A673 (cell line): ENCODE data around the gene PRSS23. TPM values are rescaled to one million over a fixed set of nuclear protein-coding genes. Genes with fewer than 3 reads are reported as not detected.
A peak's percentile ranks its signal among the peaks of the same experiment; 100 is the strongest.

Experiments
- BruUV-seq: library from RNA; stranded (reverse); fragments of 400-500 nt; replicated peaks from 2 replicates; lab custom pipeline; 2021; lab: Mats Ljungman, UMichigan
- CTCF ChIA-PET: fragments of 300-600 bp; sonication (Branson Sonifier 250); formaldehyde crosslinking; loops from one replicate; lab custom pipeline; 2022; ENCODE audit warnings: antibody characterized with exemption; lab: Charles Lee
- POLR2A ChIA-PET: fragments of 300-600 bp; sonication (Branson Sonifier 250); formaldehyde crosslinking; loops from one replicate; lab custom pipeline; 2022; ENCODE audit warnings: antibody characterized with exemption; ENCODE audit not compliant: low non-redundant PET; lab: Charles Lee
- DNase-seq: peaks from one replicate; pipeline ENCODE4 v3.0.0-alpha.2; 2015; ENCODE audit warnings: low spot score
- H3K27ac ChIP-seq: fragments of 200-600 bp; sonication (generic); 2 replicates; pipeline ENCODE4 v1.5.1; 2016; ENCODE audit warnings: mixed run types, low read depth, mild to moderate bottlenecking, mixed read lengths, antibody characterized with exemption, low read length; ENCODE audit not compliant: poor library complexity, severe bottlenecking
- H3K27me3 ChIP-seq: fragments of 200-600 bp; sonication (generic); replicated peaks from 2 replicates; pipeline ENCODE4 v1.6.1; 2017; ENCODE audit warnings: mixed run types, low read depth, mild to moderate bottlenecking, mixed read lengths, antibody characterized with exemption, low read length; ENCODE audit not compliant: insufficient read depth, poor library complexity
- H3K36me3 ChIP-seq: fragments of 200-600 bp; sonication (generic); 2 replicates; pipeline ENCODE4 v1.6.1; 2016; ENCODE audit warnings: mixed run types, mild to moderate bottlenecking, mixed read lengths, antibody characterized with exemption, low read length; ENCODE audit not compliant: insufficient read depth, poor library complexity, severe bottlenecking
- H3K4me1 ChIP-seq: fragments of 200-600 bp; sonication (generic); 2 replicates; pipeline ENCODE4 v1.6.1; 2017; ENCODE audit warnings: mixed run types, mild to moderate bottlenecking, mixed read lengths, antibody characterized with exemption, low read length; ENCODE audit not compliant: insufficient read depth, poor library complexity, severe bottlenecking
- H3K4me3 ChIP-seq: fragments of 200-600 bp; sonication (generic); 2 replicates; pipeline ENCODE4 v1.5.1; 2016; ENCODE audit warnings: low read depth, mixed run types, mild to moderate bottlenecking, mixed read lengths, low read length; ENCODE audit not compliant: poor library complexity, severe bottlenecking
- H3K9me3 ChIP-seq: fragments of 200-600 bp; sonication (generic); 2 replicates; pipeline ENCODE4 v1.6.1; 2016; ENCODE audit warnings: mixed run types, low read depth, mild to moderate bottlenecking, mixed read lengths, antibody characterized with exemption, low read length; ENCODE audit not compliant: poor library complexity, severe bottlenecking
- EZH2 ChIP-seq: fragments of 200-600 bp; sonication (generic); IDR thresholded peaks from 2 replicates; pipeline ENCODE4 v1.6.1; 2017; ENCODE audit warnings: borderline replicate concordance, low read depth, mild to moderate bottlenecking, mixed read lengths, antibody characterized with exemption, low read length; ENCODE audit not compliant: poor library complexity, severe bottlenecking
- intact Hi-C: fragments of 100-400 bp; cut with micrococcal nuclease; formaldehyde crosslinking; loops from one replicate; pipeline ENCODE4 v1.10.0; 2022; ENCODE audit not compliant: unreplicated experiment
- total RNA-seq: library from RNA; stranded (reverse); gene quantifications from 2 replicates; pipeline ENCODE4 v1.2.3, GENCODE V29; 2021
- TF ChIP-seq, protein P1 (sequence below): fragments of 300-800, 200-600 bp; sonication (generic); conservative IDR thresholded peaks from 2 replicates; pipeline ENCODE4 v1.5.1; 2017; ENCODE audit warnings: low read depth, mild to moderate bottlenecking, antibody characterized with exemption, low read length, moderate library complexity, mixed read lengths

The PRSS23 gene
- total RNA-seq, 1 experiment from 2014 or later = 12.1 TPM

- BruUV-seq = no TSS peak
- H3K9me3 ChIP-seq = no peaks in the 10 kb centered on the region
- no peak for DNase-seq
- H3K36me3 ChIP-seq = no peaks in the 10 kb centered on the region
- H3K4me1 ChIP-seq = peaks cover 11% of the 10 kb centered on the region
- no peak overlapping the region for H3K4me3 ChIP-seq
- ChIA-PET CTCF (no interaction called here), POLR2A (interaction anchor here (0.7 kb wide), 1 partner anchor 112 kb away, joined by 3 read pairs; the partner anchor contains the start of gene ME3)
- peak overlapping the region; percentile 11 for H3K27ac ChIP-seq
- H3K27me3 ChIP-seq = no peaks in the 10 kb centered on the region
- intact Hi-C loops = no loop called here
- TF ChIP-seq EZH2 = no peak
- TF ChIP-seq, protein P1, sequence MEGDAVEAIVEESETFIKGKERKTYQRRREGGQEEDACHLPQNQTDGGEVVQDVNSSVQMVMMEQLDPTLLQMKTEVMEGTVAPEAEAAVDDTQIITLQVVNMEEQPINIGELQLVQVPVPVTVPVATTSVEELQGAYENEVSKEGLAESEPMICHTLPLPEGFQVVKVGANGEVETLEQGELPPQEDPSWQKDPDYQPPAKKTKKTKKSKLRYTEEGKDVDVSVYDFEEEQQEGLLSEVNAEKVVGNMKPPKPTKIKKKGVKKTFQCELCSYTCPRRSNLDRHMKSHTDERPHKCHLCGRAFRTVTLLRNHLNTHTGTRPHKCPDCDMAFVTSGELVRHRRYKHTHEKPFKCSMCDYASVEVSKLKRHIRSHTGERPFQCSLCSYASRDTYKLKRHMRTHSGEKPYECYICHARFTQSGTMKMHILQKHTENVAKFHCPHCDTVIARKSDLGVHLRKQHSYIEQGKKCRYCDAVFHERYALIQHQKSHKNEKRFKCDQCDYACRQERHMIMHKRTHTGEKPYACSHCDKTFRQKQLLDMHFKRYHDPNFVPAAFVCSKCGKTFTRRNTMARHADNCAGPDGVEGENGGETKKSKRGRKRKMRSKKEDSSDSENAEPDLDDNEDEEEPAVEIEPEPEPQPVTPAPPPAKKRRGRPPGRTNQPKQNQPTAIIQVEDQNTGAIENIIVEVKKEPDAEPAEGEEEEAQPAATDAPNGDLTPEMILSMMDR = no peak
Measured at GRCh38 chr11:86784241-86784681, 16.1 kb upstream of the PRSS23 start.

DNA sequence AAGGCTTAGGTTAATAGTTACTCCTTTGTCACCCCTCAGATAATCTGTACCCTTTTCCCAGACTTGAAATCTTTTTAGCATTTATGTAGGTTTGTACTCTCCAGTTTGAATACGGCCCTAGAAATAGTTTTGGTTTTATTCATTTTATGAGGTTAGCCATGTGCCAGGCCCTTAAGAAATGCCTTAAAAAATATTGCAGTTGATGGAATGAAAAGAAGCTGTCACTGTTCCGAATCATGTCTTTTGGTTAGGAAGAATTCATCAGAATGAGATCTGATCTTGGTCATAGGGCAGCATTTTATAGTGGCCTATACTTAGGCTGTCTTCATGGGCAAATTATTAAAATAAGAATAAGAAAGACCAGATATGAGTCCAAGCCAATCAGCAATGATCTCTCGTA lies 14.8 kb upstream of the PRSS23 start:
- BruUV-seq = no TSS peak
- Histone ChIP-seq H3K9me3 (no peaks in the 10 kb centered on the region), H3K27ac (no peak overlapping the region)

DNA sequence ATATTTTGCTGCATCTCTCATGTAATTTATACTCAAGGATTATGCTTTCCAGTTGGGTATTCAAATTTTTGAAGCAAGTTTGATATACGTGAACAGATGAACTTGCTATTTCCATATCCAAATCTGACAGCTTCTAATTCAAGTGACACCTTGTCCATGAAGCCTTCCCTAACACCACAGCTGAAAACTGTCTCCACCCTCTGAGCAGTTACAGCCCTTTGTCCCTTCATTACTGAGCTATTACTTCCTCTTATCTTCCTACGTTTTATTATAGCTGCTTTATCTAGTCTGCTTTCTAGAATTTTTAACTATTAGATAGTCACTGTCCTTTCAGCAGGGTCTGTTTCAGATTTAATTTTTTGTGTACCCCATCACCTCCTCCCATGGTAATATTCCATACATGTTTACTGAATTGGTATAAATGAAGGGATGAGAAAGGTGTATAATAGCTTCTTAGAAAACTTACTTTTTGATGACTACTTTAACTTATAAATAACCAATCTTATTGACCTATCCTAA lies 13.3 kb upstream of the PRSS23 start:
- BruUV-seq = no TSS peak
- ChIA-PET CTCF (no interaction called here), POLR2A (no interaction called here)
- Histone ChIP-seq H3K36me3 (no peaks in the 10 kb centered on the region), H3K9me3 (no peaks in the 10 kb centered on the region), H3K4me1 (peaks cover 17% of the 10 kb centered on the region), H3K27ac (no peak overlapping the region), H3K27me3 (no peaks in the 10 kb centered on the region), H3K4me3 (no peak overlapping the region)
- no peak for DNase-seq
- TF ChIP-seq, protein P1 = no peak
- TF ChIP-seq EZH2 = no peak
- intact Hi-C loops = no loop called here

More for the DNA sequence above, 14.8 kb upstream of the PRSS23 start:
- ChIA-PET CTCF (no interaction called here), POLR2A (no interaction called here)
- H3K4me3 ChIP-seq = no peak overlapping the region
- TF ChIP-seq, protein P1 = no peak
- no peak for TF ChIP-seq EZH2
- H3K27me3 ChIP-seq = no peaks in the 10 kb centered on the region
- intact Hi-C loops = no loop called here
- no peaks in the 10 kb centered on the region for H3K36me3 ChIP-seq
- no peak for DNase-seq
- H3K4me1 ChIP-seq = peaks cover 17% of the 10 kb centered on the region
